Femur (tissue), 1 donor: ENCODE results near the gene EFCAB7.

ENCODE experiments used
- DNase-seq: peaks from one replicate; pipeline ENCODE4 v3.0.0-alpha.2; 2017

Gene EFCAB7, protein sequence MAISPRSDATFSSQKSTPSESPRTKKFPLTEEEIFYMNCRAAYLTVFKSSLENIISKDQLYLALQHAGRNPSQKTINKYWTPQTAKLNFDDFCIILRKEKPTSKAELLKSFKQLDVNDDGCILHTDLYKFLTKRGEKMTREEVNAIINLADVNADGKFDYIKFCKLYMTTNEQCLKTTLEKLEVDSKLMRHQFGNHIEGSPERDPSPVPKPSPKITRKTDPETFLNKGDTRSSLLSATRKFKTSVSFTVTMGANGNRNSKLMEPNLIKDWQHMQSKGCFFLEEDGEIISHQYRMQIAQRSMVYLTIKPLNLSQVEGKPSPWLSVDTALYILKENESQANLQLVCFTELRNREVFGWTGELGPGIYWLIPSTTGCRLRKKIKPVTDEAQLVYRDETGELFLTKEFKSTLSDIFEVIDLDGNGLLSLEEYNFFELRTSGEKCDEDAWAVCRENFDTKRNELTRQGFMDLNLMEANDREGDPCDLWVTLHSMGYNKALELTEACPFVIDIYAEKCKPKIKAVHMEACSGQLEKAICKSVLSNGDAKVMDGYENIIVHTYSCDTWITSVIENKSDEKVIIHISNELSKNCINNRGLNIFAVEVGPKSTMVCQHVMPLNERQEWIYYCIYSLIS

DNA sequence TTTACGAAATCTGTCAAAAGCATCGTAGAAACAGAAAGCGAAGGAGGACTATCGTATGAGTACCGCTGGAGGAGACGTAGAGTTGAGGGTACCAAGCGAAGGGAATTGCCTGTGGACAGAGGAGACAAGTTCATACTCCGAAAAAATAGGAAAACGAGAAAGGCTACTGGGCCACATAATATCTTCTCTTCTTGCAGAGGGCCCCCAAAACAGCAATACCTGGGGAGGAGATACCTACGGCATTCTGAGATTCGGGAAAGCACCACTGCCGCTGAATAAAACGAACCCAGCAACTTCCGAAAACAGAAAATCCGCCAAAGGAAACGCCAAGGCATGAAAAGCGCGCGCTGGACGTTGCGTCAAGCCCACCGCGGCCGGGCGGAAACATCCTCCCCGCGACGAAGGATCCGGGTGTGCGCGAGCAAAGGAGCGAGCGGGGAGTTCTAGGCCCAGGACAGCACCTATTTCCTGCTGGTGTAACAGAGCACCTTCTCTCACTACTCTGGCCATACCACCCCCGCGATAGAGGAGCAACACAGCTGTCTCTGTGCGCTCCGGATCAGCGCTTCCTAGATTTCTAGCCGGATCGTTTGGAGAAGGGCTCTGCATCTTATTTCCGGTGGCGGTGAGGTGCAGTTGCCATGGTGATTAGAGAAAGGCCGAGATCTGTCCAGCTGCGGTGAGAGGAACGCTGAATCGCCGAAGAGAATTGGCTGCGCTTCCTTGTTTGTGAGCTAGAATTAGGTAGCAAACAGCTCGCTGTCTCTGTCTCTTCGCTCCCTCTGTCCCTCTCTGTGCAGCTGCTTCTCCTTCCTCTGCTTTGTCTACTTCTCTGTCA is at the start of gene EFCAB7, which contains the start of gene ITGB3BP:
EFCAB7 (plus strand) TSS at position 635 of the 838 bp plus-strand sequence. CDS start 2,048 bp downstream, outside the sequence.
ITGB3BP (minus strand) TSS at position 335 of the 838 bp plus-strand sequence; CDS start at position 243, 92 bp downstream.
- DNase-seq = peak; percentile 93

DNA sequence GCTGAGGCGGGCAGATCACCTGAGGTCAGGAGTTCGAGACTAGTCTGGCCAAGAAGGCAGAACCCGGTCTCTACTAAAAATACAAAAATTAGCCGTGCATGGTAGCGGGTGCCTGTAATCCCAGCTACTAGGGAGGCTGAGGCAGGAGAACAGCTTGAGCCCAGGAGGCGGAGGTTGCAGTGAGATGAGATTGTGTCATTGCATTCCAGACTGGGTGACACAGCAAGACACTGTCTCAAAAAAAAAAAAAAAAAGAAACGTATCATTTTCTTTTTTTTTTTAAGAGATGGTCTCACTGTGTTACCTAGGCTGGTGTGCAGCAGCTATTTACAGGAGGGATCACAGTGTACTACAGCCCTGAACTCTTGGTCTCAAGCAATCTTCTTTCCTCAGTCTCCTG is 47.6 kb upstream of the EFCAB7 start:
- DNase-seq = no peak

DNA sequence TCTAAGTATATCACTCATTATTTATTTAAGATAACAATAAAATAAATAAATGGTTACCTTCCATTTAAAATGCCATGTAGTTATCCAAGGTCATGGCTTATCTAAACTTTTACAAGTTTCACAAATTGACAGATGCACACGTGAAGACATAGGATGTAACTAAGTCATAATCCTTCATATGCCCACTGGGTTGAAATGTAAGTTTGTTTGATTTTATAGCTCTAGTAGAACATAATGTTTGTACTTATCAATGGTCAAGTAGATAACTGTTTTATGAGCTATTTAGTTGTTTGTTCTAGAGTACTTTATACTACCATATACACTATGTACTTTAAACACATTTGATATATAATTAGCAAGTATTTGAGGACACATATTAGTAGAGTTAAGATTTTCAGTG is 43.3 kb upstream of the EFCAB7 start:
- DNase-seq = no peak

DNA sequence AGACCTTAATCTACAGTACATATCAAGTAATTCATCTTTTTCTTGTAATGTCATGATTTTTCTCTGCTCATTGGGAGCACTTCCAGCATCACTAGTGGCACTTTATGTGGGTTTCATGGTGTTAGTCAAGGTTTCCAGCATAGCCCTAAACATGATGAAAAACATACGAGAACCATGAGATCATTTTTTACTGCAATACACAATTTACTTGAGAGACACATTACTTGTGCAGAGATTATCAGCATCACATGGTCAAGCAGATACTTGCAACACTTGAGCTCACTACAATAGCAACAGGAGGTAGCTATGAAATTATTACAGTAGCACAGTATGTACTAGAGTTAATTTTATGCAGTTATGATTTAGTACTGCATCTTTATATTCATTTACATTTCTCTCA is 36.7 kb upstream of the EFCAB7 start:
- DNase-seq = no peak

DNA sequence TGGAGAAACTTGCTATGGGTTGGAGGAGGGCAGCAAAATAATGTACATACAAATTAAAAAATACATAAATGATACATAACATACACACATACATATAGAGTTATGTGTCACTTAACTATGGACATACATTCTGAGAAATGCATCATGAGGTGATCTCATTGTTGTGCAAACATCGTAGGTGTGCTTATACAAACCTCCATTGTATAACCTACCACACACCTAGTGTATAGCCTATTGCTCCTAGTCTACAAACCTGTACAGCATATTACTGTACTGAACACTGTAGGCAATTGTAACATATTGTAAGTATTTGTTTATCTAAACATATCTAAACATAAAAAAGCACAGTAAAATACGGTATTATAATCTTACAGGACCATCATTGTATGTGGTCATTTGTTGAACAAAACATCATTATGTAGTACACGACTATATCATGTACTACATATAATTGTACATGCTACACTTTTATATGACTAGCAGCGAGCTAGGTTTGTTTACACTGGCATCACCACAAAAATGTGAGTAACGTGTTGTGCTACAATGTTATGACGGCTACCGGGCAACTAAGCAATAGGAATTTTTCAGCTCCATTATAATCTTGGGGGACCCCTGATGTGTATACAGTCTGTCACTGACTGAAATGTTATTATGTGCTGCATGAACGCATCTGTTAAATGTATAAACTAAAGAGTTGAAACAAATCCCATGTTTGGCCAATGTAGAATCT is 35.8 kb upstream of the EFCAB7 start:
- no peak for DNase-seq

DNA sequence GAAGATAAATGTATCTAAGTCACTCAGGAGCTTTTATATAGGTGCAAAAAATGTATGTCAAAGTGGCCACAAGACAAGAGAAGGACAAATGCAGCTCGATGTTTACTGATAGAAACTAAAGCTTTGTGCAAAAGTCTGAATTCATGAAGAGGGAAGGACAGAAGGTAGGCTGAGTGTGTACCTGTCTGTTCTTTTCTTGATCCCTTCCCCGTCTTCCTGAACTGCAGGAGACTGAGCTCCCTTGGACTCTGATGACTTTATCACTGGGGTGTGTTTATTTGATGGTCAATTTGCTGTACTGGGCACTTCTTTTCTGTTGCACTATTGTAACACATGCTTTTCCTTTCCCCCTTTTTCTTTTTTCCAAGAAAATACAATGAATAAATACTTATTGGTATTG is 25.7 kb upstream of the EFCAB7 start:
- DNase-seq = no peak

DNA sequence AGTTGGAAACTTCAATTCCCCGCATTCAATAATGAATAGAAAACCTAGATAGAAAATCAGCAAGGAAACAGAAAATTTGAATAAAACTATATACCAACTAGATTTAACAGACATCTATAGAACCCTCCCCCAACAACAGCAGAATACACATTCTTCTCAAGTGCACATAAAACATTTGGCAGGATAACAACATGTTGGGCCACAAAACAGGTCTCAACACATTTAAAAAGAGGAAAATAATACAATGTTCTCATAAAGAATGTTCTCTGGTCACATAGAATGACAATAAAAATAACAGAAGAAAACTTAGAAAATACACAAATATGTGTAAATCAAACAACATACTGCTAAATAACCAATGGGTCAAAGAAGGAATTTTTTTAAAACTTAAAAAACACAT is 25.2 kb upstream of the EFCAB7 start:
- no peak for DNase-seq

DNA sequence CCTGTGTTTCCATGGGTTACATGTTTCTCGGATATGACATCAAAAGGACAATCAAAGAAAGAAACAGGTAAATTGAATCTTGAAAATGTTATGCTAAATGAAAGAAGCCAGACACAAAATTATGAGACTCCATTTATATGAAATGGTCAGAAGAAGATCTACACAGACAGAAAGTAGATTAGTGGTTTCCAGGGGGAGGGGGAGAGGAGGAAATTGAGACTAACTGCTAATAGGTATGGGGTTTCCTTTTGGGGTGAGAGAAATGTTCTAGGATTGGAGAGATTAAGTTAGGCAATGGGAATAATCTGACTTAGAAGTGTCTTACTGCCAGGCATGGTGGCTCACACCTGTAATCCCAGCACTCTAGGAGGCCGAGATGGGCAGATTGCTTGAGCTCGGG is 22.1 kb upstream of the EFCAB7 start:
- no peak for DNase-seq

DNA sequence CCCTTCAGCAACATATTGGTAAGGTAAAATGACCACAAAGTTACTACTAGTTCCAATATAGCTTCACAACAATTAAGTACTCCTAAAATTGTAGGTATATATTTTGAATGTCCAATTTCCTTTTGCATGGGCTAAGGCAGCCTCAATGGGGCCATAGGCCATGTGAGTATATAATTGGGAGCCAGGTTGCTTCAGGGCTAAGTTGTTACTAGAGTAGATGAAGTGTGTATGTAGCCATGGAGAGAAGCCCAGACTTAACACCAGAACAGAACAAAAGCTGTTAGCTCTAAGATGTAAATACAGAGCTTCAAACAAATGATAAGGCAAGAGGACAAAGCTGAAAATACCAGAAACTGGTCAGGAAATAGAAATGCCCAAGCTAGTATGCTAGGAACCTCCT is 16.5 kb upstream of the EFCAB7 start:
- no peak for DNase-seq

DNA sequence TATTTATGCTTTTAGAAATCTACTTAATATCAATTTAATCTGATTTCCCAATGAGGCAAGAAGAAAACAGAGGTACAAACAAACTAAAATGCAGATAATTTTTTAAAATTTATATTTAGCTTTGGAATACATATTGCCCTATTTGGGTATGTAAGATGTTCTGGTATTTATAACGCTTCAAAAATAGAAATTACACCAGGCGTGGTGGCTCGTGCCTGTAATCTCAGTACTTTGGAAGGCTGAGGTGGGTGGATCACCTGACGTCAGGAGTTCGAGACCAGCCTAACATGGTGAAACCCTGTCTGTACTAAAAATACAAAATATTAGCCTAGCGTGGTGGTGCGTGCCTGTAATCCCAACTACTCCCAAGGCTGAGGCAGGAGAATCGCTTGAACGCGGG is 13.6 kb upstream of the EFCAB7 start:
- DNase-seq = no peak

DNA sequence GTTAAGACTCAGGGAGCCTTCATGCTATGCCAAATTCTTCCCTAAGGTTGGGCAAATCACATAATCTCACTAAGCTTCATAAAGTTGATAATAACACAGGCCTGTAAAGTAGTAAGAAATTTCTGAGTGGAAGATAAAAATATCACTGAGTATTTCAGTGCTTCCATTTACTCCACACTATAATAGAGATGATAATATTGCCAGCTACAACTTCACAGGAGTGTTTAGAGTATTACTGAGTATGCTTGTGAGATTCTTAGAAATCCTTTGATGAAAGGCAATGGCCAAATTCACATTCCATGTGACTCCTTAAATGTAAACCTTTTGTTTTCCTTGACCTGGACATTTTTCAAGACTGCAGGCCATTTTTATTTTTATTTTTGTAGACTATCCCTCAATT is 10.7 kb upstream of the EFCAB7 start:
- DNase-seq = no peak

DNA sequence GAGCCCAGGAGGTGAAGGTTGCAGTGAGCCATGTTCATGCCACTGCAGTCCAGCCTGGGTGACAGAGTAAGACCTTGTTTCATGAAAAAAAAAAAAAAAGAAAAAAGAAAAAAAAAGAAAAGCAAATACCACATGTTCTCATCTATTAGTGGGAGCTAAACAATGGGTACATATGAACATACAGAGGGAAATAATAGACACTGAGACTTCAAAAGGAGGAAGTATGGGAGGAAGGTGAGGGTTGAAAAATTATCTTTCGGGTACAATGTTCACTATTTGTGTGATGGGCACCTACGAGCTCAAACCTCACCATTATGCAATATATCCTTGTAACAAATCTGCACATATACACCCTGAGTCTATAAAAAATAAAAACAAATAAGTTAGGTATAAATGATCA is 6.7 kb upstream of the EFCAB7 start:
- DNase-seq = no peak

DNA sequence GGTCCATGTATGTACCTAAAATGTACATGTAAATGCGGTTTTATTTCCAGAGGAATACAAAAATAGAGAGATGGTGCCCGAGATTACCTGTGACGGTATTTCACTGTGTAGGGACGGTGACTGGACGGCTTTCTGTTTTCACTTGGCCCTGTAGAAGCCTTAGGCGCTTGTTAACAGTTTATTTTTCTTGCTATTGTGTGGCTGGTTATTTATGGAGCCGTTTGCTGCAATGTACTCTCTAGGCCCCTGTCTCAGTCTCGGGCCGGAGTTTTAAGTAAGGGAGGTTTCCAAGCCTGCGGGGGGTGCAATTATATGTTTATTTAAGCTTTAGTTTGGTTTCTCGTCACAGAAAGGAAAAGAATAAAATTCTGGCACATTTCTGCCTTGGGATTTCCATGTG is 413 bp downstream of the EFCAB7 start:
- DNase-seq = no peak

DNA sequence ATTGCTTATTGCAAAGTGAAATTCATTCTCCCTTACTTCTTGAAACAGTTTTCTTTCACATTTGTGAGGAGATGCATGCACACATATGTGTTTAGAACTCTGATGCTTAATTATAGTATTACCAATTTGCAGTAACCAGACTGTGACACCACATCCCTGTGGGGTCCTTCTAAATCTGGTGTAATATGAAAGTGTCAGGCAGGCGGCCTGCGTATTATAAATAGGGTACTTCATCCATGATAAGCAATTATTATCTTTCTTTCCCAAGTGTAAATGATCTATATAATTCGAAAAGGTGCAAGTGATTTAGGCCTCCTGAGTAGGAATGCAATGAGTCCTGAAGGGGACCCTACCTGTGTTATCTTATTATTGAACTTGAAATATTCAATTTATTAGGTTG is 876 bp downstream of the EFCAB7 start:
- no peak for DNase-seq

DNA sequence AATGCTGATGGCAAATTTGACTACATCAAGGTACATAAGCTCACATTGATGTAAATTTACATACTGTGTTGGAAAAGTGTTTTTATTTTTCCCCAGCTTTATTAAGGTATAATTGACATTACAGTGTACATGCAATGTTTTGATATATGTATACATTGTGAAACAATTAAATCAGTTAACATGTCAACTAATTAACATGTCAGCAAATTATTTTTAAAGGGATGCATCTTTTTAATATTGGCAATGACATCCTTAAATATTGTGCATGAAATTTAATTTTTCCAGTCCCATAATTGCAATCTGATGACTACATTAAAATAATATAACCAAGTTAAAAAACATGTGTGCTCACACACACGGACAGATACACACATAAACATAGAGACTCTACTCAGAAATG is 9.4 kb downstream of the EFCAB7 start:
- DNase-seq = no peak

DNA sequence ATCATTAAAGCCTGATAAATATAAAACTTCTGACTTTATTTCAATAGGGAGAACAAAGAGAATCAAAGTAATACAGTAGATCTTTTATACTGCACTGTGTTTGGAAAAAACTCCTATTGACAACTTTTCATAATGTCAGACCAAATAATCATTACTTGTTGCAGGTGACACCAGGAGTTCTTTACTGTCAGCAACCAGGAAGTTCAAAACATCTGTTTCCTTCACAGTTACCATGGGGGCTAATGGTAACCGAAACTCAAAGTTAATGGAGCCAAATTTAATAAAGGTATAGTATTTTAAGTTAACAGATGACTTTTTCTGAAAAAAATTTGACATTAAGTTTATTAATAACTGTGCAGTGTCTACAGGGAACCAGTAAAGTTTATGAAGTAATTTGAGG is 10.6 kb downstream of the EFCAB7 start:
- DNase-seq = no peak

DNA sequence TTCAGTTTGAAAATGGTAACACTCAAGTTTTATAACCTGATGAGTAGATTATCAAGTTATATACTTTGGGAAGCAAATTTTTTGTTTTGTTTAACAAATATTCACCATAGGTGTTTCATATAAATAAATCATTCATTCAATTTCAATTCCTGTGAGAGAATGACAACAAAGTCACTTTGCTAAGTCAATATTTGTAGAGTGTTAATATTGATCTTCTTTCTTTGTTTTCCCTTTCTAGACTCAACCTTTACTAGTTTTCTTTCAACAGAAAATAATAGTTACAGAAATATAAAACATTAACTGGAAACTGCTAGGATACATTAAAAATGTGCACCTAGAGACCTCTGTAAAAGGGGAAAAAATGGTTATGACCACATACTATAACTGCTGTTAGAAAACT is 11.1 kb downstream of the EFCAB7 start:
- no peak for DNase-seq

DNA sequence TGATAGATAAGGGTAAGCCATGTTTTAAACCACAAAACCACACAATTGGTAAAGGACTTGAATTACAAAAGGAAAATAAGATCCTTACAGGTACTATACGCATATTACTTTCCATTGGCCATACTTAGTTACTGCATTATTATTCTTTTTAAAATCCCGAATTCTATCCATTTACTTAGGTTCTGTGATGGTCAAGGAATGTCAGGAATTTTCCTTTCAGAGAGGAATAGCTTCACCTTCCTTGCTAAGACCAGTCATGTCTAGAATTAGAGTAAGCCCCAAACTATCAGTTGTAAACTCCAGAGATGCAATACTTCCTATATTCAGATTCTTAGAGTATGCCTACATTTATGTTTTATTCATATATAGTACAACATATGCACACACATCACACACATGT is 13.7 kb downstream of the EFCAB7 start:
- no peak for DNase-seq

DNA sequence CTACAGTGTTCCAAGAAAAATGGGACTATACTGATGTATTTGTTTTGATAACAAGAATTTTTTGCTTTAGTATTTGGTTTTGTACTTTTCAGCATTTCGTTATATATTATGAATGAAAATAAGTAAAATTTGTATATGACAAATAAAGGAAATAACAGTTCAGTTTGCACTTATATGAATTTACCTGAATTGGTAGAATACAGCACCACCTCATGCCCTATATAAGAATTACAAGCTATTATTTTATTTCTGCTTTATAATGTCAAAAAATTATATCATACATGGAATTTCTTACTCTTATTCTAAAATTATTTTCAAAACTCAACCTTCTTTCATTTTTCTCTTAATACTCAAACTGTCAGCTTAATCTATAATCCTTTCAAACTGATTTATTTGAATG is 14.6 kb downstream of the EFCAB7 start:
- no peak for DNase-seq

DNA sequence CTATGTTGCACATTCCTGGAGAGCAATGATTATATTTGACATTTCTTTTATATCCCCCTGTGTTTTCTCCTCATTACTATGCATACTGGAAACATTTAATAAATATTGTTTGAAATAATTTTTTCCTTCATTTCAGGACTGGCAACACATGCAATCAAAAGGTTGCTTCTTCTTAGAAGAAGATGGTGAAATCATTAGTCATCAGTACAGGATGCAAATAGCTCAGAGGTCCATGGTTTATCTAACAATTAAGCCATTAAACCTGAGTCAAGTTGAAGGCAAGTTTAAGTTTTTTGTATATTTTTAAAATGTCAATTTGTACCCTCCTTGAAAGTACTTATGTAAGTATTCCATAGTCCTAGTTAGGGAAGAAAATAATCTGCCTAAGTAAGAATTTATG is 22.5 kb downstream of the EFCAB7 start:
- DNase-seq = no peak

DNA sequence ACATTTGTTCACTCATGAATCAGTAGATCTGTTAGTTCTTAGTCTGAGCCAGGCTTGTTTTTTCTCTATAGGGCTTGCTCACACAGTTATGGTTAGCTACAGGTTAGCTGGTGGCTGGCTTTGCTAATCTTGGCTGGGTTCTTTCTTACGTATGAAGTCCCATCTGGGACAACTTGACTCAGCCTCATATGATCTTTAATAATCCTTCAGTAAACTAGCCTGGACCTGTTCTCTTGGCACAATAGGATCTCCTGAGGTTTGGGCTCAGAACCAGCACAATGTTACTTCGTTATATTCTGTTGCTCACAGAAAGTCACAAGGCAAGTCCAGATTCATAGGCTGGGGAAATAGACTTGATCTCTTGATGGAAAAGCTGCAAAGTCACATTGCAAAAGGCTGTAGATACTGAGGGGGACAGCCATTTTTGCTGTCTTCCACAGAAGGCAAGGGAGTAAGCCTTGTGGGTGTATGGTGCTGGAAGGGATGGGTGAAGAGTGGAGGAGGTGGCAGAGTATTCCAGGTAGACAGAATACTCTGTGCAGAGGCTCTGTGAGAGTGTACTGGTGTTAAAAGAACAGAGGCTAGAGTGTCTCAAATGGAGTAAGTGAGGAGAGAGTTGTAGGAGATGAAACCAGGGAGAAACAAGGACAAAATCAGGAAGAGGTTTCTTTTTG is 24.4 kb downstream of the EFCAB7 start:
- DNase-seq = no peak

DNA sequence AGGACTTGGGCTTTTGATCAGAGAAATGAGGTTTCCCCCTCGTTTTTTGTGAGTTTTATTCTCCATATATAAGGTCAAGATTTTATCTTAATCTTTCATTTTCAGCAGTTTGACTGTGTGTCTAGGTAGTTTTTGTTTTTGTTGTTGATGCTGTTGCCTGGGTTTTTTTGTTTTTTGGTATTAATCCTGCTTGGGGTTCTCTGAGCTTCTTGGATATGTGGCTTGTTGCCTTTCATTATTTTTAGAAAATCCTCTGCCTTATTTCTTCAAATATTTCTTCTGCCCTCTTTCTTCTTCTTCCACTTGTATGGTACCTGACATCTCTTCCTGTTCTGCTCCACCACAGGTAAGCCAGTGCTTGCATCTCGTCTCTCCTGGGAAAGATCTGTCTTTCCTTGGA is 25.0 kb downstream of the EFCAB7 start:
- DNase-seq = no peak
